HG03469 (cell line): ENCODE measurements around the gene GRM4.
"Not testable (repeated sequence)": the region's sequence is repeated elsewhere in the genome, so short reads cannot be mapped to it uniquely, and the experiment has no call there.

Source experiments
- ATAC-seq: cut with Tn5 transposase; IDR thresholded peaks from one replicate; pipeline ENCODE4 v1.9.1; 2021; ENCODE audit warnings: mild to moderate bottlenecking, moderate library complexity, moderate number of reproducible peaks; ENCODE audit not compliant: unreplicated experiment

The GRM4 gene

GRCh38 chr6:34047913-34048867, 97.7 kb downstream of the GRM4 start:
- ATAC-seq, result no peak

GRCh38 chr6:34046617-34047016, 99.3 kb downstream of the GRM4 start:
- ATAC-seq, result no peak

GRCh38 chr6:34045771-34046170, 100.1 kb downstream of the GRM4 start:
- ATAC-seq, result no peak

GRCh38 chr6:34044945-34045595, 100.8 kb downstream of the GRM4 start:
- no peak for ATAC-seq

GRCh38 chr6:34043359-34043758, 102.5 kb downstream of the GRM4 start:
- ATAC-seq, result no peak

- ATAC-seq, result not testable (repeated sequence)
Observed at GRCh38 chr6:34041998-34042397, 103.9 kb downstream of the GRM4 start.

GRCh38 chr6:34041385-34041784, 104.5 kb downstream of the GRM4 start:
- ATAC-seq, result no peak

- ATAC-seq, result no peak
Observed at GRCh38 chr6:34039943-34040342, 105.9 kb downstream of the GRM4 start.

- no peak for ATAC-seq
Observed at GRCh38 chr6:34037151-34037550, 108.7 kb downstream of the GRM4 start.

GRCh38 chr6:34036357-34037069, 109.4 kb downstream of the GRM4 start:
- ATAC-seq, result no peak

- no peak for ATAC-seq
Observed at GRCh38 chr6:34035704-34036356, 110.1 kb downstream of the GRM4 start.

- ATAC-seq, result no peak
Observed at GRCh38 chr6:34035161-34035560, 110.7 kb downstream of the GRM4 start.

- ATAC-seq, result no peak
Observed at GRCh38 chr6:34032856-34033255, 113.0 kb downstream of the GRM4 start.

GRCh38 chr6:34031625-34032383, 114.1 kb downstream of the GRM4 start:
- ATAC-seq, result no peak

GRCh38 chr6:34030831-34031624, 114.9 kb downstream of the GRM4 start:
- ATAC-seq, result no peak

- no peak for ATAC-seq
Observed at GRCh38 chr6:34029489-34030280, 116.2 kb downstream of the GRM4 start.

GRCh38 chr6:34028691-34029360, 117.1 kb downstream of the GRM4 start:
- no peak for ATAC-seq

- no peak for ATAC-seq
Observed at GRCh38 chr6:34027939-34028441, 117.9 kb downstream of the GRM4 start.
